SH-SY5Y (cell line): Measurements from ENCODE around the gene CELF2.

ENCODE experiments used
- GATA2 ChIP-seq: IDR thresholded peaks from 2 replicates; pipeline ENCODE4 v1.6.1; 2011; ENCODE audit warnings: mild to moderate bottlenecking, low read depth, low read length
- GATA3 ChIP-seq: IDR thresholded peaks from 2 replicates; pipeline ENCODE4 v1.6.1; 2011; ENCODE audit warnings: low read depth, mild to moderate bottlenecking, low read length, moderate library complexity

GRCh38 chr10:11093771-11094736 is 76.4 kb downstream of the CELF2 start:
- TF ChIP-seq GATA2: no peak
- TF ChIP-seq GATA3: no peak
